Tibial artery (tissue), 4 donors: ENCODE measurements around the gene BBS7.

ENCODE experiments used
- DNase-seq, 2 donors: peaks; one replicate each; pipeline ENCODE4 v3.0.0-alpha.2; 2019
- H3K27ac ChIP-seq, 2 donors: fragments of 200-600 bp; sonication (generic) in 1 of 2; 1 replicate in 1 of 2; 2 replicates in 1 of 2; pipeline ENCODE4 v1.5.1; 2018 to 2019; ENCODE audit warnings: mild to moderate bottlenecking in 1 of 2
- H3K27me3 ChIP-seq, 2 donors: fragments of 200-600 bp; sonication (generic) in 1 of 2; one replicate each; pipeline versions ENCODE4 v1.5.1 to v1.6.0; 2016 to 2019
- H3K36me3 ChIP-seq, 3 donors: fragments of 200-600 bp; sonication (generic) in 2 of 3; one replicate each; pipeline ENCODE4 v1.5.1; 2016 to 2019; ENCODE audit warnings: mild to moderate bottlenecking in 2 of 3
- H3K4me1 ChIP-seq, 4 donors: fragments of 200-600 bp; sonication (generic) in 2 of 4; 1 replicate in 3 of 4; 2 replicates in 1 of 4; pipeline ENCODE4 v1.5.1; 2016 to 2019
- H3K4me3 ChIP-seq, 2 donors: fragments of 200-600 bp; sonication (generic) in 1 of 2; 1 replicate in 1 of 2; 2 replicates in 1 of 2; pipeline ENCODE4 v1.5.1; 2018 to 2019; ENCODE audit warnings: mild to moderate bottlenecking in 2 of 2
- H3K9me3 ChIP-seq, 3 donors: fragments of 200-600 bp; sonication (generic) in 1 of 3; one replicate each; pipeline ENCODE4 v1.5.1; 2016 to 2019
- CTCF ChIP-seq, 2 experiments: fragments of 200-600 bp in 1 of 2; fragments of 450-650 bp in 1 of 2; IDR thresholded peaks; one replicate each; pipeline ENCODE4 v1.5.1; 2017 to 2019; ENCODE audit warnings: antibody characterized with exemption in 2 of 2, mild to moderate bottlenecking in 1 of 2, moderate library complexity in 1 of 2
- intact Hi-C: fragments of 100-400 bp; cut with DNase I; formaldehyde crosslinking; loops from one replicate; pipeline ENCODE4 v1.15.0; 2023; ENCODE audit warnings: low total_unique reads

The BBS7 gene

GRCh38 chr4:121776610-121777401, 93.5 kb downstream of the BBS7 start:
- H3K9me3 ChIP-seq, result no peaks in the 10 kb centered on the region
- peaks cover 0 to 7% of the 10 kb centered on the region in 2 donors for H3K27me3 ChIP-seq
- no peaks in the 10 kb centered on the region for H3K4me1 ChIP-seq
- no peak for DNase-seq
- H3K27ac ChIP-seq, result no peak overlapping the region
- no peak for TF ChIP-seq CTCF (IDR thresholded peaks at IDR 0.05)
- no peak overlapping the region for H3K4me3 ChIP-seq
- H3K36me3 ChIP-seq, result no peaks in the 10 kb centered on the region
- intact Hi-C loops, result no loop called here
